HUES64 (cell line): Measurements from ENCODE around the gene CHST2.
A peak's percentile ranks its signal among the peaks of the same experiment; 100 is the strongest.

Experiments
- H3K27ac ChIP-seq: 2 replicates; pipeline ENCODE4 v1.7.0; 2013; ENCODE audit warnings: low read depth, low read length, inconsistent platforms
- H3K27me3 ChIP-seq: 2 replicates; pipeline ENCODE4 v1.6.1; 2013; ENCODE audit warnings: mild to moderate bottlenecking, low read length; ENCODE audit not compliant: insufficient read depth
- H3K36me3 ChIP-seq: 2 replicates; pipeline ENCODE4 v1.6.1; 2013; ENCODE audit warnings: mild to moderate bottlenecking, low read length; ENCODE audit not compliant: insufficient read depth
- H3K4me1 ChIP-seq: 2 replicates; pipeline ENCODE4 v1.6.1; 2013; ENCODE audit warnings: mild to moderate bottlenecking, low read length, moderate library complexity; ENCODE audit not compliant: insufficient read depth
- H3K4me3 ChIP-seq: 2 replicates; pipeline ENCODE4 v1.5.1; 2013; ENCODE audit warnings: mild to moderate bottlenecking, low read length, moderate library complexity
- H3K9ac ChIP-seq: 2 replicates; pipeline ENCODE4 v1.6.1; 2013; ENCODE audit warnings: mild to moderate bottlenecking, low read depth, low read length
- H3K9me3 ChIP-seq: 2 replicates; pipeline ENCODE4 v1.6.1; 2013; ENCODE audit warnings: low read depth, low read length; ENCODE audit not compliant: insufficient read depth
- WGBS: fragments of 150-250, 120-280 bp; methylation state at CpG from one replicate; pipeline ENCODE4 v1.1.7; 2013; ENCODE audit warnings: missing lambda C conversion rate; 5-methylcytosine and 5-hydroxymethylcytosine counted together

Gene CHST2

GRCh38 chr3:143121241-143122088 is 1.9 kb downstream of the CHST2 start:
- Histone ChIP-seq H3K27me3 (peaks cover 41% of the 10 kb centered on the region), H3K9ac (peak overlapping the region; percentile 57; the same call in 1 of the 2 replicates), H3K4me3 (peak overlapping the region; percentile 97), H3K9me3 (no peaks in the 10 kb centered on the region), H3K36me3 (peaks cover 7% of the 10 kb centered on the region), H3K27ac (no peak overlapping the region), H3K4me1 (peaks cover 12% of the 10 kb centered on the region)
- WGBS = 61% methylated on average over 79 of the region's 79 CpGs

- Histone ChIP-seq H3K27me3 (peaks cover 41% of the 10 kb centered on the region), H3K36me3 (peaks cover 7% of the 10 kb centered on the region), H3K9me3 (no peaks in the 10 kb centered on the region), H3K4me1 (peaks cover 12% of the 10 kb centered on the region), H3K4me3 (no peak overlapping the region), H3K9ac (no peak overlapping the region), H3K27ac (no peak overlapping the region)
- 96% methylated on average over 16 of the region's 16 CpGs for WGBS
Observed at GRCh38 chr3:143122089-143122430, 2.5 kb downstream of the CHST2 start.

GRCh38 chr3:143122608-143123352 is 3.2 kb downstream of the CHST2 start:
- 90% methylated on average over 4 of the region's 4 CpGs for WGBS
- H3K9me3 ChIP-seq = no peaks in the 10 kb centered on the region
- peaks cover 34% of the 10 kb centered on the region for H3K27me3 ChIP-seq
- peaks cover 7% of the 10 kb centered on the region for H3K36me3 ChIP-seq
- H3K4me3 ChIP-seq = no peak overlapping the region
- H3K9ac ChIP-seq = no peak overlapping the region
- H3K4me1 ChIP-seq = peaks cover 12% of the 10 kb centered on the region
- no peak overlapping the region for H3K27ac ChIP-seq

GRCh38 chr3:143123353-143123984 is 3.9 kb downstream of the CHST2 start:
- WGBS = 83% methylated on average over 7 of the region's 7 CpGs
- Histone ChIP-seq H3K36me3 (peaks cover 7% of the 10 kb centered on the region), H3K9me3 (no peaks in the 10 kb centered on the region), H3K27ac (no peak overlapping the region), H3K9ac (no peak overlapping the region), H3K27me3 (peaks cover 27% of the 10 kb centered on the region), H3K4me3 (no peak overlapping the region), H3K4me1 (peaks cover 10% of the 10 kb centered on the region; the same call in 1 of the 2 replicates)

- WGBS = 76% methylated on average over 8 of the region's 9 CpGs
- Histone ChIP-seq H3K9me3 (no peaks in the 10 kb centered on the region), H3K36me3 (peaks cover 7% of the 10 kb centered on the region), H3K9ac (no peak overlapping the region), H3K27me3 (peaks cover 21% of the 10 kb centered on the region), H3K4me1 (peaks cover 10% of the 10 kb centered on the region; the same call in 1 of the 2 replicates), H3K4me3 (no peak overlapping the region), H3K27ac (peak overlapping the region; percentile 21; the same call in 1 of the 2 replicates)
Observed at GRCh38 chr3:143124601-143125520, 5.3 kb downstream of the CHST2 start.

GRCh38 chr3:143127801-143128200 is 8.2 kb downstream of the CHST2 start:
- Histone ChIP-seq H3K4me1 (peaks cover 10% of the 10 kb centered on the region; the same call in 1 of the 2 replicates), H3K9ac (no peak overlapping the region), H3K9me3 (no peaks in the 10 kb centered on the region), H3K4me3 (no peak overlapping the region), H3K36me3 (no peaks in the 10 kb centered on the region), H3K27me3 (no peaks in the 10 kb centered on the region), H3K27ac (no peak overlapping the region)
- 92% methylated on average over 3 of the region's 3 CpGs for WGBS

- WGBS = 71% methylated on average over 5 of the region's 5 CpGs
- H3K27ac ChIP-seq = no peak overlapping the region
- peaks cover 10% of the 10 kb centered on the region; the same call in 1 of the 2 replicates for H3K4me1 ChIP-seq
- H3K27me3 ChIP-seq = no peaks in the 10 kb centered on the region
- no peak overlapping the region for H3K9ac ChIP-seq
- H3K4me3 ChIP-seq = no peak overlapping the region
- no peaks in the 10 kb centered on the region for H3K36me3 ChIP-seq
- no peaks in the 10 kb centered on the region for H3K9me3 ChIP-seq
Observed at GRCh38 chr3:143128227-143128955, 8.8 kb downstream of the CHST2 start.

GRCh38 chr3:143132246-143132980 is 12.8 kb downstream of the CHST2 start:
- Histone ChIP-seq H3K27me3 (no peaks in the 10 kb centered on the region), H3K4me3 (no peak overlapping the region), H3K36me3 (no peaks in the 10 kb centered on the region), H3K27ac (no peak overlapping the region), H3K9me3 (no peaks in the 10 kb centered on the region), H3K9ac (no peak overlapping the region), H3K4me1 (peaks cover 13% of the 10 kb centered on the region)
- 89% methylated on average over 3 of the region's 3 CpGs for WGBS

GRCh38 chr3:143134471-143134870 is 14.9 kb downstream of the CHST2 start:
- Histone ChIP-seq H3K36me3 (no peaks in the 10 kb centered on the region), H3K9ac (no peak overlapping the region), H3K27me3 (no peaks in the 10 kb centered on the region), H3K4me1 (peaks cover 13% of the 10 kb centered on the region), H3K27ac (no peak overlapping the region; the same call in 1 of the 2 replicates), H3K9me3 (no peaks in the 10 kb centered on the region), H3K4me3 (no peak overlapping the region)
- WGBS = 80% methylated on average over 1 of the region's 1 CpG
